GM19351 (cell line): ENCODE measurements around the gene TFF1.

Experiments used
- ATAC-seq: cut with Tn5 transposase; IDR thresholded peaks from one replicate; pipeline ENCODE4 v1.9.1; 2021; ENCODE audit warnings: mild to moderate bottlenecking, moderate library complexity; ENCODE audit not compliant: unreplicated experiment

Gene TFF1

DNA sequence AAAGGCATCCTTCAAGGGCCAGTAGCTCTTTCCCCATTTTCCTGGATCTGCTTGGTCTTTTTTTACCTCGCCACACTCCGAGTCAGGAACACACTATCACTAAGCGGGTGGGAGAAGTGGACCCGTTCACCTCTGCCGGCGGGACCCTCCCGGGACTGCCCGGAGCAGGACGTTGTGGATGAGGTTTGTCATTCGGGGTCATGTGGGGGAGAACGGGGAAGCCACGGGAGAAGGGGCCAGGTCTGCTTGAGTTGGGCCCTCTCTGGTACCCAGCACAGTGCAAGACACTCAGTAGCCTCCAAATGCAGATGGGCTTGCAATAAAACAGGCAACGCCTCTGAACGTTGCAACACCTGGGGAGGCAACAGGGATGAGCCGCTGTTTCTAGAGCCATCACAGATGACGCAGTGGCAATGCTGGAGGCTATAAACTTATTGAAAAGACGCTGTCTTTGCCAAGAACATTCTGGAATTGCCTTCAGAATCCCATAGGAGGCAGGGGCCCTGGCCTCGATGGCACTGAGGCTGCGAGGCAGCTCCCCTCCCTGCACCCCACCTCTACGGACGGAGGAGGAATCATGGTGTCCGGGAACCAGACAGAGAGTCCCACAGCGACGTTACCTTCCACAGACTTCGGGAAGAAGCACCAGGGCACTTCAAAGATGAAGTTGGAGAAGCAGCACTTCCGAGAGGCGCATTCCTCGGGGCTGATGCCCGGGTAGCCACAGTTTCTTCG lies 19.3 kb downstream of the TFF1 start:
- no peak for ATAC-seq

- ATAC-seq: no peak
Measured at GRCh38 chr21:42346441-42346840, 19.9 kb downstream of the TFF1 start.

GRCh38 chr21:42344631-42345030 lies 21.7 kb downstream of the TFF1 start:
- ATAC-seq: no peak

GRCh38 chr21:42343963-42344510 lies 22.3 kb downstream of the TFF1 start:
- ATAC-seq: no peak

- ATAC-seq: no peak
Measured at GRCh38 chr21:42343556-42343955, 22.8 kb downstream of the TFF1 start.

DNA sequence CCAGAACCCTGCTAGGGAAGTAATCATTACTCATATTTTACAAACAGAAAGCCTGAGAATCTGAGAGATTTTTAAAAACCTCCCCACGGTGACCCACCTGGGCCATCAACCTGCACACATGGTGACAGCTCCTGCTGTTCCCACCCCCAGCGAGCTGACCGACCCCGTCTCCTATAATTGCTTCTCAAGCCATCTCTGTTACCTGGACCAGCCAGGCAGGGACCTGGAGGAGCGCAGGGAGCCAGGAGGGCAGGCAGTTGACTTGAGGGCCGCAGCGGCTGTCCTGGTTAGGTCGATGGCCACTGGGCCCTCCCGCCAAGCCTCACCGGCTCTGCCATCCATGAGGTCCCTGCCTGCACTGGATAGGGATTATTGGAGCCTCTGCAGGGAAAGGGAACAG lies 23.2 kb downstream of the TFF1 start:
- ATAC-seq: no peak

- ATAC-seq: no peak
Measured at GRCh38 chr21:42341776-42342542, 24.4 kb downstream of the TFF1 start.

DNA sequence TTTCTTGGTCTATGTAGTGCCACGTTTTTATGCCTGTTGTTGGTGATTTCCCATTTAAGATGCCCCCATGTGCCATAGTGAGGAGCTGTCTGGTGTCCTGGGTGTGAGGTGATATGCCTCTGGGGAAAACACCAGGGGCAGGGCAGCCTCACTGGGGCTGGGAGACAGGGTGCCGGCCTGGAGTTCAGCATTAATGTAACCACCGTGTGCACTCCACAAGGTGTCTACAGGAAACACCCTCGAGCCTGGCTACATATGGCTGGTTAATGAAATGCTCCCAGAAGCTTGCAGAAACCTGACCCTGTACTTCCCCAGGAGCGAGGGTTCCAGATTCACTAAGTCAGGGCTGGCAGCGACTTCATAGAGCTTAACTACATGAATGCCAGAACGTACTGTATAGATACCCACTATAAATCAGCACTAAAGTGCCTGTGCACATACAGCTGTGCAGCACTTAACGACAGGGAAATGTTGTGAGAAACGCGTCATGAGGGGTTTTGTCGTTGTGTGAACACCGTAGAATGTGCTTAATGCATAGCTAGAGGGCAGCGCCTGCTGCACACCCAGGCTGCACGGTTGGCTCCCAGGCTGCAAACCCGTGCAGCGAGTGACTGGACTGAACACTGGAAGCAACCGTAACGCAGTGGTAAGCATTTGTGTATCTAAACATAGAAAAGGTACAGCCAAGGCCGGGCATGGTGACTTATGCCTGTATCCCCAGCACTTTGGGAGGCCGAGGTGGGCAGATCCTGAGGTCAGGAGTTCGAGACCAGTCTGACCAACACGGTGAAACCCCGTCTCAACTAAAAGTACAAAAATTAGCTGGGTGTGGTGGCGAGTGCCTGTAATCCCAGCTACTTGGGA lies 25.9 kb downstream of the TFF1 start:
- ATAC-seq: no peak

- no peak for ATAC-seq
Measured at GRCh38 chr21:42338729-42339715, 27.3 kb downstream of the TFF1 start.

GRCh38 chr21:42337830-42338728 lies 28.3 kb downstream of the TFF1 start:
- ATAC-seq: no peak

- no peak for ATAC-seq
Measured at GRCh38 chr21:42337276-42337675, 29.1 kb downstream of the TFF1 start.

GRCh38 chr21:42336054-42336453 lies 30.3 kb downstream of the TFF1 start:
- no peak for ATAC-seq

DNA sequence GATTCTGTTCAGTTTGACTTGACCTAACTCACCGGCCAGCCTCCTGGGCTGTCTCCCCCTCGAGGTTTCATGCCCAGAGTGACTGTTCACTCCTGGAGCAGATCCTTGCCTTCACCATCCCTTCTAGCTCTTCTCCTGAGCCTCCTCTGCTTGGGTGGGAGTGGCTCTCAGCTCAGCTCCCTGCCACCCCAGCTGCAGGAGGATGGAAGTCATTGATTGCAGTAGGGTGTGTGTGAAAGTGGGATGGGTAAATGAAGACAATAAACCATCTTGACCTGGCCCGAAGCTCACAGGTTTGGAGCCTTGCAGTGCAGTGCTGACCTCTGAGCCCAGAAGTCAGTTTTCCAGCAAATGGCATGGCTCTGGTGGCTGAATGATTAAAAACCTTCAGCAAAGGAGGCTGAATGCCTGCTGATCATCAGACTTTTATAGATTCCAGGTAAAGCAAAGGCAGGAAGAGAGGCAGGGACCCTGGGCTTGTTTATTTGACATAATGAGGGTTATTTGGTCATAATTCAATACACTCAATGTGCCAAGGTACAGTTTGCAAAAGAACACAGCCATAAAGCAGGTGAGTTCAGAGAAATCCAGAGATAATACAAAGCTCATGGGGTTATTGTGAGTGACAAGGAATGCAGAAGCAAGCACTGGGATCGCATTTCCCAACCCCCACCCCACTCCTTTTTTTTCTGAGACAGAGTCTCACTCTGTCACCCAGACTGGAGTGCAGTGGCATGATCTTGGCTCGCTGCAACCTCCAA lies 33.6 kb downstream of the TFF1 start:
- no peak for ATAC-seq

DNA sequence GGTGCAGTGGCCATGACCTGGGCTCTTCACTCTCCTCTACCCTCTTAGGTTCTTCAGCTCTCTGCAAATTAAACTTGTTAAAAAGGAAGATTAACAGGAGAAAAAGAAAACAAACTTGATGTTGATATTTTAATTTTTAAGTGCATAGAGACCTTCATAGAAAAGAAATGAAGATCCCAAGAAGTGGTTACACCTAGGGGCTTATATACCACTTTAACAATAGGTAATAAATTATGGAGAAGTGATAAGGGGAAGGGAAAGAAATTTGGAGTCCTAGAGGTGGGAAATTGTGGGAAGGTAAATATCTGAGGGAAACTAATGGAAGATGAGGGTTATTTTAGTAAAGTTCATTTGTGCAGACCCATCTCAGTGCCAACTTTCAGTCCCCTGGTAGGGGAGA lies 34.7 kb downstream of the TFF1 start:
- ATAC-seq: no peak

- ATAC-seq: no peak
Measured at GRCh38 chr21:42330380-42331371, 35.7 kb downstream of the TFF1 start.

DNA sequence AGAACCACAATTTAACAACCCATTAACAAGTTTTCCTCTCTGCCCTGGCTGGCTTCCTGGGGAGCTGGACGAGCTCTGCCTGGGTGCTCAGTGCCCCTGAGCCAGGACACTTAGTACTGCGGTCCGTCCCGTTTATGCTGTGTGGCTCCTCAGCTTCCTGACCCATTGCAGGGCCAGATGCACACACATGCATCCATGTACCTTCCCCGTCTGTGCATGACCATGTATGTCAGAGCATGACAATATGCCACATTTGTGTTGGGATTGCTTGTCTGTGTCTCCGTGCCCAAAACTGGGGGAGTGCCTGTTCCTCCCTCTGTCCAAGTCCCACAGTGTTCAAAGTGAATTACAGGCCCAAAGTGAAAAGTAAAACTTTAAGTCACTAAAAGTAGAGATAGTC lies 41.4 kb downstream of the TFF1 start:
- ATAC-seq: no peak

GRCh38 chr21:42321845-42322244 lies 44.5 kb downstream of the TFF1 start:
- ATAC-seq: no peak
